Prostate gland (tissue), 2 donors: ENCODE measurements around the gene NUP133.

Source experiments
- CTCF ChIP-seq, 4 experiments: fragments of 200-600 bp in 2 of 4; fragments of 450-650 bp in 2 of 4; sonication (generic) in 2 of 4; IDR thresholded peaks; 1 replicate in 3 of 4; 2 replicates in 1 of 4; pipeline ENCODE4 v1.5.1; 2016 to 2019; ENCODE audit warnings: antibody characterized with exemption in 4 of 4, mild to moderate bottlenecking in 2 of 4, moderate library complexity in 2 of 4
- POLR2A ChIP-seq: fragments of 450-650 bp; IDR thresholded peaks from one replicate; pipeline ENCODE4 v1.6.1; 2016; ENCODE audit warnings: antibody characterized with exemption, mild to moderate bottlenecking
- POLR2AphosphoS5 ChIP-seq: sonication (generic); formaldehyde crosslinking; IDR thresholded peaks from one replicate; pipeline ENCODE4 v1.6.1; 2017; ENCODE audit warnings: antibody characterized with exemption

DNA sequence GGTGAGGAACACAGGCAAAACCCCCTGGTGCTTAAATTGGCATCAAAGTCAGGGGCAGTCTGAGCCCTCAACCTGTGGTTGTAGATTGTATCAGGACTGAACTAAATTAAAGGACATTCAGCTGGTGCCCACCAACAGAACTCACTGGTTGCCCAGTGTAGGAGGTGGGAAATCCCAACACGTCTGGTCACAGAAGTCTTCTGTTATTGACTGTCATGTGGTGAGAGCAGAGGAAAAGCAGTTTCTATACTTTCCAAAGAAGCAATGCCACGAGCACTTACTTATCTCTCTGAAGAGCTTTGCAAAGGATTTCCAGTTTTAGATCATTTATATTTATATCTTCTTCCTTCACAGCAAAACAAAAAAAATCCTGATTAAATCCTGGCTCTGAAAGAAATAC lies 59.3 kb downstream of the NUP133 start:
- TF ChIP-seq CTCF (IDR thresholded peaks at IDR 0.05) (no peak), POLR2A (no peak), POLR2AphosphoS5 (no peak)
